ENCODE data around the gene UCN.

DNA sequence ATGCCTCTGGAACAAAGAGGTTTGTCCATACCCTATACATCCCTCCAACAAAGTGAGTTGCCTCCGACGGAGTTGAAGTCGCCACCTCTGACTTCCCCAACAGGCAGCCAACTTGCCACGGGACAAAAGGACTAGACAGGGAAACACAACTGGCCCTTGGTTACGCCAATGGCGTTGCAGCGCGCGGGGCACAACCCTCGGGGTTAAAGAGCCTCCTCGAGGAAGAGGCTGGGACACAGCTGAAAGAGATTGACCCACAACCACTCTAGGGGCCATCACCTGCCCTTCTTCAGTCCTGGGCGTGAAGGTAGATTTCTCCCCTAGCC lies 47.8 kb upstream of the UCN start:
- no peak for TF ChIP-seq POLR2AphosphoS5 (IDR thresholded peaks at IDR 0.05; ENCODE audit: borderline replicate concordance, low read depth, low read length)
- TF ChIP-seq EZH2 (IDR thresholded peaks at IDR 0.05), result no peak

All from SK-N-MC (cell line).